Measurements from ENCODE around the gene GLTPD2.

DNA sequence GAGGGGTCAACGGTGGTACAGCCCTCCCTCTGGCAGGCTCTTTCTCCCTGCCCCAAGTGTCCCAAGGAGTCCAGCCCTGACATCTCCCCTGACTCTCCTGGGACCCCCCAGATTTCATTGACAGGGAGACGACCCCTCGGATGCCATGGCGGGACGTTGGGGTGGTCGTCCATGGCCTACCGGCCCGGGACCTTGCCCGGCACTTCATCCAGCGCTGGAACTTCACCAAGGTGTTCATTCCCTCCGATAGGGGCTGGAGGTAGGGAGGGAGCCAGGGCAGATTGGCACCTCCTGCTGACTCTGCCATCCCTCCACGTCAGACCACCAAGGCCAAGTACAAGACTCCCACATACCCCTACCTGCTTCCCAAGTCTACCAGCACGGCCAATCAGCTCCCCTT lies 28.1 kb downstream of the GLTPD2 start:
- TF ChIP-seq POLR2A (IDR thresholded peaks at IDR 0.05; ENCODE audit: low read length): no peak
- TF ChIP-seq GATA1 (IDR thresholded peaks at IDR 0.05; ENCODE audit: low read depth, low read length): no peak

All from erythroblast (primary cell).